Fibroblast of skin of scalp (primary cell): Measurements from ENCODE around the gene WIPF1. TPM values are rescaled to one million over a fixed set of nuclear protein-coding genes. Genes with fewer than 3 reads are reported as not detected.

Source experiments
- DNase-seq: peaks from one replicate; pipeline ENCODE4 v3.0.0-alpha.2; 2013
- polyA plus RNA-seq, 2 experiments: library from polyadenylated mRNA; unstranded; fragments of 120-200 nt; gene quantifications; one replicate each; pipeline ENCODE4 v1.2.1, GENCODE V29; 2013; ENCODE audit not compliant: insufficient read length in 2 of 2

WIPF1 gene, protein sequence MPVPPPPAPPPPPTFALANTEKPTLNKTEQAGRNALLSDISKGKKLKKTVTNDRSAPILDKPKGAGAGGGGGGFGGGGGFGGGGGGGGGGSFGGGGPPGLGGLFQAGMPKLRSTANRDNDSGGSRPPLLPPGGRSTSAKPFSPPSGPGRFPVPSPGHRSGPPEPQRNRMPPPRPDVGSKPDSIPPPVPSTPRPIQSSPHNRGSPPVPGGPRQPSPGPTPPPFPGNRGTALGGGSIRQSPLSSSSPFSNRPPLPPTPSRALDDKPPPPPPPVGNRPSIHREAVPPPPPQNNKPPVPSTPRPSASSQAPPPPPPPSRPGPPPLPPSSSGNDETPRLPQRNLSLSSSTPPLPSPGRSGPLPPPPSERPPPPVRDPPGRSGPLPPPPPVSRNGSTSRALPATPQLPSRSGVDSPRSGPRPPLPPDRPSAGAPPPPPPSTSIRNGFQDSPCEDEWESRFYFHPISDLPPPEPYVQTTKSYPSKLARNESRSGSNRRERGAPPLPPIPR
- polyA plus RNA-seq (2013, experiment 1 of 2; ENCODE audit: insufficient read length): 49.5 TPM
- 47.9 TPM for polyA plus RNA-seq (2013, experiment 2 of 2; ENCODE audit: insufficient read length)

DNA sequence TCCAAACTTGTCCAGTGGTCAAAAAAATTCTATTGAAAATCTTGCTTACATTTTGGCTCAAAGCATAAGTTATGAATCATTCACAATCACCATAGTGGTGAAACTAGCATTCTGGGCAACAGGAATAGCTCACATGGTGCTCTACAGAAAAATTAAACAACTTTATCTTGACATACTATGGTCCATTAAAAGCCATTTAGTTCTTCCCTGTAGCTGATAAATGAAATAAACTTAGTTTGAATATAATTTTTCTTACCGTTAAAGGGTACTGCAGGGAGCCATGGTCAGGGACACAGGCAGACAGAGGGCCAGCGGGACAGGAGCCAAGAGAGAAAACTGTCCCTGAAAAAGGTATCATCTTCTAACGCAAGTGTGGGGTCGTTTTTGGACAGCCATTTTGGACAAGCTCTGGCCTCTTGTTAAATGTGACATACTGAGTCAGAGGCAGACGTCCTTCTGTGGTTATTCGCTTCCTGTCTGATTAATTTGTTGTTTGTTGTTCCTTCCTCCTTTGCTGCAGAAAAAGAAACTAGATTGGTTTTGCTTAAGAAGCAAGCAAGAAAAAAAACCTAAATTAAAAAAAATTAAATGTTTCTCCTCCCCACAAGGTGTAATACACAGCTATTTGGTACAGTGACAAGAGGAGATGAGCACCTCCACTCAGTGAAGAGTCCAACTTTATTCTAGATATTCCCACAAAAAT lies at the start of gene WIPF1:
Gene WIPF1, minus strand, starts transcription at position 460 of the 703 bp plus-strand sequence. CDS start 12,231 bp downstream, outside the sequence.
- peak; percentile 54 for DNase-seq

DNA sequence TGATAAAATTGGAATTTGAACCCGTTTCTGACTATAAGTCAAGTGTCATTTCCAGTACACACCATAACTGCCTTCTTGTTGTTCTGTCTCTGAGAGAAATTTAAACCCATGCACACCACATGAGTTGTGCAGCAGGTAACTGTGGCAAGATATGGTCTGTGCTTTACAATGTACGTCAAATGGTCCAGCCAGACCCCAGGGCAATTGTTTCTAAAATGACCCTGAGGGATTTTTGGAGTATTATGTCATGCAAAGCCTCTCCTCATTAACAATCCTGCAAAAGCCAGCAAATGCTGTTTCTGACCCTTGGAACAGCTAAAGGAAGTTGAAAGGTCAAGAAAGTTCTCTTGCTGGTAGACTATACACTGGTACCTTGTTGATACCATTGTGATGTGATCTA lies 47.7 kb upstream of the WIPF1 start:
- no peak for DNase-seq

DNA sequence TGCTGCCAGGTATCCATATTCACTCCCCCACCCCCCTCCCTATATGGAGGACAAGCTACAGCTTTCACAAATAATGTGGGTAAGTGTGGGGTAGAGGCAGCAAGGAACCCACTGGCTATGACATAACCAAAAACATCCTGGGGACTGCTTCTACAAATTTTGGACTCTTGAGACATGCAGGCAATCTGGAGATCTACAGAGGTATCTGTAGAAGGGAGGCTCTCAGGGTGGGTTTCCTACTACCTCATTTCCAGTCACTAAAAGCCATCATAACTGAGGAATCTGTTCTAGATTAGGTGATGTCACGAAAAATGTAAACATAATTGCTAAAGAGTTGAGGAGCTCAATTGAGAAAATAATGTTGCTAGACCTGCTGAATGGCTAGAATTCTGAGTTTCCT lies 46.8 kb upstream of the WIPF1 start:
- DNase-seq: no peak

DNA sequence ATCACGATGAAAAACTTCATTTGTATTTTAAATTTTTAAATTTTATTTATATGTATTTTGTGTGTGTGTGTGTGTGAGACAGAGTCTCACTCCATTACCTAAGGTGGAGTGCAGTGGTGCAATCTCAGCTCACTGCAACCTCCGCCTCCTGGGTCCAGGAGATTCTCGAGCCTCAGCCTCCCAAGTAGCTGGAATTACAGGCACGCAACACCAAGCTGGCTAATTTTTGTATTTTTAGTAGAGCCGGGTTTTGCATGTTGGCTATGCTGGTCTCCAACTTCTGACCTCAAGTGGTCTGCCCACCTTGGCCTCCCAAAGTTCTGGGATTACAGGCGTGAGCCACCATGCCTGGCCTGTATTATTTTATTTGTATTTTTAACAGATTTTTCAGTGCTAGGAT lies 45.8 kb upstream of the WIPF1 start:
- DNase-seq: no peak

DNA sequence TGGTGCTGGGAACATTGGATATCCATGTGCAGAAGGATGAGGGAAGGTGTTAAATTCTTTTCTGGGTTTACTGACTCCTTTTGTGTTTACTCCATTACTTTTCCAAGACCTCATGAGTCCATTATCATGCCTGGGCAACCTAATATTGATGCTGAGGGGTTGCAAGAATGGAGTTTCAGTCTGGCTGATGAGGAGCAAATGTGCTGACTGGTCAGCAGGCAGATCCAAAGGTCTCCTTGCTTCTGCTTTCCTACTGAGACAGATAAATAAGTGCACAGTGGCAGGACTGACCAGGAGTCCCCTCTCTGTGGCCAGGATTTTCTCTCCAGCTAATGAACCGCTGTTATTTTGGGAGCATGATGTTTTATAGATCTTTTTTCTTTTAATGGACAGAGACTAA lies 43.6 kb upstream of the WIPF1 start:
- DNase-seq: no peak

DNA sequence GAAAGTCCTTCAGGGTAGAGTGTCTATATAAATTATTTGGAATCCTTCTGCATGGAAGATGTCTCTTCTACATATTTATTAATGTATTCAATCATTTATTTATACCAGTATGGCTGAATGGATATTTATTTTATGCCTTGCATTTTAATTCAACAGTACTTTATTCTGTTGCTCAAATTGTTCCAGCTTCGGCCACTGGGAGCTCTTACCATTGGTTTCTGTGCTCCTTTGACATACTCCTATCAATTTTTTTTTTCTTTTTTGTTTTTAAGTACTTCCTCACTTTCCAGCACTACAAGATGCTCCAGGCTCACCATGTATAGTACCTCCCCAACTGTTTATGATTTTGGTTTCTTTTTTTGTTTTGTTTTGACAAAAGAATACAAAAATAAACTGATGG lies 39.4 kb upstream of the WIPF1 start:
- no peak for DNase-seq

DNA sequence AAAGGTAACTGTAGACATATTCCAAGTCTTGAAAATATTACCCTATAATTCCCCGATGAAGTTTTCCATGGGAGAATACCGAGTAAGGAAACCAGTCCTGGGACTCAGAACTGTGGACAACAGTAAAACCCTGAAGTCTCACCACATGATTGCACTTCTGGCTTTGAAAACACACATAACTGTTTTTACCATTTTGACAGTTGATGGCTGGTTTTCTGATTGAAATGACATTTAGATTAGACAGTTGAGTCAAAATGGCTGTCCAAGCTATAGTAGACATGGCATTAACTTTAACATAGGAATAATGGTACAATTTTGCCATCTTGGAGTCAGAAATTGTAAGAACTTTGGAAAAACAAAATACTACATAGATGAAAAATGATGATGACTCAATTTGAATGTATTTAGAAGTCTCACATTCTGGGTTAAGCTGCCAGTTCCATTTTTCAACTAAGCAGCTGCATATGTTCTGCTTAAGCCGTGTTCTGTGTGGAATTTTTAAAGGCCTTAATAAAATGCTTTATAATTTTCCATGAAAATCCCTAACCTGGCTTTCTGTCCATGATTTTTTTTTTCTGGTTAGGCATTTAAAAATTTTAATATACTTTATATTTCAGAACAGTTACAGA lies 38.3 kb upstream of the WIPF1 start:
- DNase-seq: peak; percentile 84

DNA sequence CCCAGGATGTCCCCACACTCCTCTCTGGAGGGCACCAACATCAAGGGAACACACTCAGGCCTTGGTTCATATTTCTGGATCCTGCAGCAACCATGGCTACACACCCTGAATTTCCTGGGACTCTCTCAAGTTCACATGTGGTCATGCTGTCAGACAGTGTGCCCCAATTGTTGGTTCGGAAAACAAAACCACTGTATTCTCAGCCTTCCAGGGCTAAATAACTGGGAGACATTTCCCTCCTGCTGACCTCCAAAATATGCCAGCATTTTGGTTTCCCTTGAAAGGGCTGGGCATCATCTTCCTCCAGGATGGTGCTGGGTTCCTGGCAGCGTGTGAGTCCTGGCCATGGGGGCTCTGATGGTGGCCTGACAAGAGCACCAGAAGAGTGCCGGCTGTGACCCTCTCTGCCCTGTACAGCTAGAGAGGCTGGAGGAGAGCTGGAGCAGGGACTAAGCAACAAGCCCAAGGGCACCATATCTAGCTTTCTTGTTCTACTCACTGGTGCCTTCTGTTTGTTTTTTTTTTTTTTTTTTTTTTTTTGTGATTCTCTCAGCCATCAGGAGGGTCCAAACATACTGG lies 37.5 kb upstream of the WIPF1 start:
- DNase-seq: no peak

DNA sequence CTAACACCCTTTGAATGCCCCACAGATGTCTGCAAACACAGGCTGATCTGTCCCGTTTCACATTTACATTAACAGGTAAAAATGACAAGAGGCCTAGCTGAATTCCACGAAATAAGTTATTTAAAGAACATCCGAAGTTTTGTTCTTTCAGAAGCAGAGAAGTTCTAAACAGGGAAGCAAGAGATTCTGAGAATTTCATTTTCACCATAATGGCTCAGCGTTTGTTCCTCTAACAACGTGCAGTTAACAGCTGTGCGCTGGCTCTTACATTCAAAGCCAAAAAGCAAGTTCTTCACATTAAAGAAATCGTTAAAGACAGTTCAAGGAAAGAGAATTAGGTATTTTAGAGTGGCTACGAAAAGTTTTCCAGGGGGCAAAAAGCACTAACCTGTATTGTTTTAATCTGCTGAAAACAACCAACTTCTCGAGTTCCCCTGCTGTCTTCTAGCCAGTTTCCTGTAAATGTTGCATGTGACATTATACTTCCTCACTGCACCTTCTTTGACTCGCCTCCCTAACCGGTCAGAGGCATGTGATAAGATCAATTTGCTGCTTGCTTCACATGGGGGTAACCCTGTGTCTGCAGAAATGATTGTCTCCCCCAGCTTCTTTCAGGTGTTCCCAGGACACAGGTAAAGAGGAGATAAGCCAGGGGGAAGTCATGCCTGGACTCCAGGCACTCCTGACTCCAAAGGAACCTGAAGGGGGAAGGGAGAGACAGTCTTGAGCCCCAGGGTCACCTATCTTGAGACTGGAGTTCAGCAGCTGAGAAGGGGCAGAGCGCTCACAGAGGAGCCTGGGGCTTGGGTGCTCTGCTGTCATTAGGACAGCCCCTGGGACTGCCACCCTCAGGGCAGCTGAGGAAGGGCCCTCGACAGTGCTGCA lies 36.8 kb upstream of the WIPF1 start:
- no peak for DNase-seq

DNA sequence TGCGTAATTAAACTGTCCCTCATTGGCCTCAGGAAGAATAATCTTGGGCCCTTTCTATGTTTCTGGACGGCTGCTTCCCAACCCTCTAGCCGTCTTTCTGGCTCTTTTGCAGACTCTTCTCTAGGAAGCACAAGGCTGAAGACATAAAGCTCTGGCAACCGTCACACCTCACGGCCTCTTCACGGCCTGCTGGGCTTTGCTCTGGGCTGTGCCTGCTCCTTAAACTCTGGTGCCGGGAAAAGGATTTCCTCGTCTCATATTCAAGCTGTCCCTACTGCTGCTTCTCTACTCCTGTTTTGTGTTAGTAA lies 36.0 kb upstream of the WIPF1 start:
- DNase-seq: no peak

DNA sequence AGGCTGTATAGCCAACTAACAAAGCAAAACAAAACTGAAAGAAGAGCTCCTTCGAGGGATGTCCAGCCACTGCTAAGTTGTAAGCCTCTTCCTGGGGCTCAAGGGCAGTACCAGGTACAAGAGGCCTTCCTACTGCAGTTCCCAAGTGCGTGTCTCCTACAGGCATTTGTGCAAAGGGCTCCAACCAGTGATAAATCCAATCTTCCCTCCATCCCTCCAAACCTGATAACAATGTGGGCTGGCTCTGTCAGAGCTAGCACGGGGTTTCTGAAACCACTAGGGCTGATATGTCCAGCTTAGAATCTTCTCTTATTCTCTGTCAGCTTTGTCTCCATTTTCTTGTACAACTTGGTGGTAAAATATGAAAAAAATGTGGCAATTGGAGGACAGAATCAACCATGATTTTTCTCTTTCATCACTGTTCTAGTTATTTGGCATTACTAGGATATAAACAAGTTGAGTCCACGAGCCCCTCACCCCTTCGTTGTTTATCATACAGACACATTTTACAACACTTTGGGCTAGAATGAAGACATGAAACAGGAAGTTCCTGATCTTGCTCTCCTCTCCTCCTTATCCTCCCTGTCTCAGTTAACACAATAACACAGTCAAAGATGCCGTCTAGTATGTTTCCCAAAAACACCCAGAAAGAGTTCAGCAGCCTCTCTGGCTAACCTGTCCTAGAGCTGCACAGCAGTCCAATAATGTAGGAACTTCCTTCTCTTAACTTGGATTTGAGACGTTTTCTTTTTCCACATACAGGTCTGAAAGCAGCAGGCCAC lies 35.4 kb upstream of the WIPF1 start:
- DNase-seq: no peak

DNA sequence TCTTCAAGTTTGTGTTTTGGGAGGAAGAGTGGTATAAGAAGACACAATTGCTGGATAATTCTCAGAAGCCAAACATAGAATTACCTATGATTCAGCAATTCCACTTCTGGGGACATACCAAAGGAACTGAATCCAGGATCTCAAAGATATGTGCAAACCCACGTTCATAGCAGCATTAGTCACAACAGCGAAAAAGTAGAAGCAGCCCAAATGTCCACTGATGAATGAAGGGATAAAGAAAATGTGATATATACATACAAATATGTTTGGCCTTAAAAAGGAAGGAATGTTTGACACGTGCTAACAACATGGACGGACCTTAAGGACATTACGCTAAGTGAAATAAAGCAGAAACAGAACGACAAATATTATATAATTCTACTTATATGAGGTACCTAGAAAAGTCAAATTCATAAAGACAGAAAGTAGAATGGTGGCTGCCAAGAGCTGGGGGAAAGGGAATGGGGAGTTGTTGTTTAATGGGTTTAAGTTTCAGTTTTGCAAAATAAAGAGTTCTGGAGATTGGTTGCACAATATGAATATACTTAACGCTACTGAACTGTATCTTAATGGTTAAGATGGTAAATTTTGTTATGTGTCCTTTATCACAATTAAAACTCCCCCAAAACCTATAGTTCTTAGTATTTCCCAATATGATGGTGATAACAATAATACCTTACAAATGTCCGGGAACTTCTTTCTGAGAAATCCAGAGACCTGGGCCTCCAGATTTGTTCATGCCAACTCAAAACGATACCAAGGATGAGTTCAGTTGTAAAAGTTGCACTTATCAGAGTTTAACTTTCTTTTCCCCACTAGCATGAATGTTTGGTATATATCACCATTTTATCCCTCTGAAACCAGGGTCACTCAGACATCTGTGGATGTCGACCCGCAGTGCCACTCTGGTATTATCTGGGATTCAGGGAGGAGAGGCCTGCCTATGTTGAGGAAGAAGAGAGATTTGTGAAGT lies 33.7 kb upstream of the WIPF1 start:
- DNase-seq: peak; percentile 91

DNA sequence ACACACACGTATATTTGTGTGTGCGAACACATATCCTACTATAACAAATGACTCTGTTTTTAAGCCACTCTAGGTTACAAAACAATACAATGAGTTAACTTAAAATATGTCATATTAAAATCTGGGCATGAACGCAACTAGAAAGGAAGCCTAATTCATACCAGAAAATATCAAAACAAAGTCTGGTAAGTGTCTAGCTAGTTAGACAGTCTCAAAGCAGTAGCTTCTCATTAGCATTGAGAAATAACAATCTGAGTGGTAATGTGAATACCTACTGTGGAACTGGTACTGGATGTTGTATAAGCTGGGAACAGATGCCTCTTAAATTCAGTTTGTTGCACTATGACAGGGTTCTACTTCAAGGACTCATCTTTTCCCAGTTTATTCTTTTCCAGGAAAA lies 32.5 kb upstream of the WIPF1 start:
- no peak for DNase-seq

DNA sequence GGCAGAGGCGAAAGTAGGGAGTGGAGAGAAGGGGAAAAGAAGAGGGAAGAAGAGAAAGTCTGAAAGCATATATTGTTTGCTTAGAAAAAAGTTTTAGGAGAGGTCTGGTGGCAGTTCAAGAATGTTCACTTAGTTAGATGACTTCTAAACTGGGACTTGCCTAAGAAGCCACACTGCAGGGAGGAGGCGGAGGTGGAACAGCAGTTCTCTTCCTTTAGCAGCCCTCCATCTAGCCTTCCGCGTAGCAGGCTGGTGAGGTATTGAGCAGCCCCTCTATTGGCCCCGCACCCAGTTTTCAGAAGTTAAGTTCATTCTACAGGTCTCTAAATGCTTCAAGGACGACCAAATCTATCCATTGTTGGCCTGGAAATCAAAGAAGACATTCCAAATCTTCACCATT lies 31.9 kb upstream of the WIPF1 start:
- no peak for DNase-seq

DNA sequence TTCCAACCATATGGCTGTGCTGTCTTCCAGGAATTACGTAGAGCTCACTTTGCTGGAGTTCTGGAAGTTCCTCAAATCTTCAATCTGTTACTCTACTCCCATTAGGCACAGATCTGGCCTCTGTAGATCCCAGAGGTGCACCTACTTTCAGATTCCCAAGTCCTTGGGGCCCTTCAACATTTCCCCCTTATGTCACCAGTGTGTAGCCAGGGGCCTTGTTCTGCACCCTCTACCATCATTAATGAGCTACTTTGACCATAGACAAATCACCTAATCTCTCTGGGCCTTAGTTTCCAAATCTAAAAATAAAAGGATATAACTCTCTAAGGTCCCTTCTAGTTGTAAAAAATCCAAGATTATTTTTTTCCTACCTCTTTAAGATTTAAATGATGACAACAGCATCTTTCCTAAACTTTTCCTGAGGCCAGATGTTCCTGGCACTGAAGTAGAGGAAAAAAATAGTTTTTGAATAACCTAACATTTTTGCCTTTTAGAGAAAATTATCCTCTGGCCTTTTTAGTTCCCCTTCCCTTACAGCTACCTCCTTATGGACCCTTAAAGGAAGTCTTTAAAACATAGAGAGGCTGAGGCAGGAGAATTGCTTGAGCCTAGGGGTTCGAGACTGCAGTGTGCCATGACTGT lies 31.0 kb upstream of the WIPF1 start:
- DNase-seq: no peak

DNA sequence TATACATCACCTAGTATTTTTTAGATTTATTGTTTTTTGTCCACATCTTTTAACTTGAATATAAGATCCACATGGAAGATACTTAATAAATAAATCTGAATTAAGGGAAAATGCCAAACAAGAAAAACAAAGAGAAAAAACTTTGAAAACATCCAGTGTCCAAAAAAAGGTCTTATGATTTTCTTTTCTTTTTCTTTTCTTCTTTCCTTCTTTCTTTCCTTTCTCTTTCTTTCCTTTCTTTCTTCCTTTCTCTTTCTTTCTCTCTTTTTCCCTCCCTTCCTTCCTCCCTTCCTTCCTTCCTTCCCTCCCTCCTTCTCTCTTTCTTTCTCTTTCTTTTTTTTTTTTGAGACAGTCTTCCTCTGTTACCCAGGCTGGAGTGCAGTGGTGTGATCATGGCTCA lies 29.6 kb upstream of the WIPF1 start:
- no peak for DNase-seq

DNA sequence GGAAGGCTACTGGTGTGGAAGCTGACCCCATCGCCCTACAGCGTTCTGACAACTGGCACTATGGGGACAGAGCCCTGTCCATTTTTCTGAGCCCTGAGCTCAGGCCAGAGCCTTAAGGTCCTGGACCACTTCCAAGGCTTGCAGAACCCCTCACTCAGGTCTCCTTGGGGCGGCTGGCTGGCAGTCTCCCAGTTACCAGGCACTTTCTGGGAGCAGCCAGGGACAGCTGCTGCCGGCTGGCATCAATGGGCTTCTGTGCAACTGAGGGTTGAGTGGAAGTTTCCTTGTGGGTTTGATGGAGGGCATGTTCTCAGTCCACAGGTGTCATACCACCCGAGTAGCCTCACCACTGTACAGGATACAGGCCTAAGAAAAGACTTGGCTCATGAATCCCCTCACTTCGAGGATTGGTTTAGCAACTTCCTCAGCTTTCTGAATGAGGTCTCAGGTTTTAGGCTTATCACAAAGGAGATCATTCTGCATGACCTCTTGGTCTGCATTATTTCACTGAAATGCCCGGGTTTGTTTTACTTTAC lies 27.4 kb upstream of the WIPF1 start:
- no peak for DNase-seq

DNA sequence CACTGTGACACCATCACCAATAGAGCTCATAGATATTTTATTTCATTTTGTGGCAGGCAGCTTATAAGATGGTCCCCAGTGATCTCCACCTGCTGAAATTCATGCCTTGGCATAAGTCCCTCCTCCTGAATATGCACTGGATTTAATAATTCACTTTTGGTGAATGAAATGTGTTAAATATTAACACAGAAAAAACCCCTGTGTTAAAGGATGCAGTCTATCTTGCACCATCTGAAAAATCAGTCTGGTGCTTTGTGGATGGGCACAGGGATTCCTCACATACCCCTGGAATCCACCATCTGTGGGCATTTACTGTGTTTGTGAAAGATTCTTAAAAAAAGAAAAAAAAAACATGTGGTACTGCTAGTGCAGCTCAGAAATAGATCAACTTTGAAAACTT lies 26.1 kb upstream of the WIPF1 start:
- no peak for DNase-seq

DNA sequence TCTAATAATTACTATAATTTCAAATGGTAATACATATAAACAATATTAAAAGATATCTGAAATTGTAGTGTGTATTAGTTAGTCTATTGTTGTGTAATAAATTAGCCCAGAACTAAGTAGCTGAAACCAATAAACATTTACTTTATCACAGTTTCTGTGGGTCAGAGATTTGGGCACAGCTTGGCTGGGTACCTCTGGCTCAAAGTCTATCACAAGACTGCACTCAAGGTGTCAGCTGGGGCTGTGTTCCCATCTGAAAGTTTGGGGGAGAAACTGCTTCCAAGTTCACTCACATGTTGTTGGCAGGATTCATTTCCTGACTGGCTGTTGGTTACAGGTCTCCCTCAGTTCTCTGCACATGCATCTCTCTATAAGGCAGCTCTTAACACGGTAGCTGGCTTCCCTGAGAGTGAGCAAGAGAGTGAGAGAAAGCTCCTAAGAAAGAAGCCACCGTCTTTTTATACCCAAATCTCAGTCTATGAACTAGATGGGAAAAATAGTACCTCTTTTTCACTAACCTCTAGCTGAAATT lies 25.6 kb upstream of the WIPF1 start:
- no peak for DNase-seq
